GM21619 (cell line): Measurements from ENCODE around the gene A4GALT.
"Not testable (repeated sequence)": the region's sequence is repeated elsewhere in the genome, so short reads cannot be mapped to it uniquely, and the experiment has no call there.

Experiments used
- ATAC-seq: cut with Tn5 transposase; IDR thresholded peaks from one replicate; pipeline ENCODE4 v1.9.1; 2021; ENCODE audit not compliant: unreplicated experiment

A4GALT gene

DNA sequence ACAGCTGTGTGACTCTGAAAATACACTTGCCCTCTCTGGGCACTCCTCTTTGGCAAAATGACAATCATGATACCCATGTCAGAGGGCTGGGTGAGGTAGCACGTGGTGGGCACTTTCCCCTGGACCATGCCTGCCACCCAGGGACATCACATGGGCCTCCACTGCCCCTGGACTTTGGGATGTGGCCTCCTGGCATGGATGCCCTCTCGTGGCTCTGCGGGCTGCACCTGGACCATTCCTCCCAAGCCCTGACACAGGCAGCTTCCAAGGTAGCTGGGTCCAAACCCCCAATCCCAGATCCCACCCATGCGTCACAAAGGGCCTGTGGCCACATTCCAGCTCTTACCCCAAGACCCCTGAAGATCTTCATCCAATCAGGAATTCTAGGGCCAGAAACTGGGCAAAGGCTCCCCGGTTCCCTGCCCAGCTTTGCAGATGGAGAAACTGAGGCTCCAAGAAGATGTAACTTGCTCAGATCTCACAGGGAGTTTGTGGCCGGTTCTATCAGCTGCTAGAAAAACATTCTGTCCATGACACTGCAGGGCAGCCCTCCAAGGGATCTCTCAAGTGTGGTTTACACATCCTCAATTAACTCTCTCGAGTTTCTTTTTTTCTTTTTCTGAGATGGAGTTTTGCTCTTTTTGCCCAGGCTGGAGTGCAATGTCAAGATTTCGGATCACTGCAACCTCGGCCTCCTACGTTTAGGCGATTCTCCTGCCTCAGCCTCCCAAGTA lies 36.0 kb downstream of the A4GALT start:
- ATAC-seq, result no peak

DNA sequence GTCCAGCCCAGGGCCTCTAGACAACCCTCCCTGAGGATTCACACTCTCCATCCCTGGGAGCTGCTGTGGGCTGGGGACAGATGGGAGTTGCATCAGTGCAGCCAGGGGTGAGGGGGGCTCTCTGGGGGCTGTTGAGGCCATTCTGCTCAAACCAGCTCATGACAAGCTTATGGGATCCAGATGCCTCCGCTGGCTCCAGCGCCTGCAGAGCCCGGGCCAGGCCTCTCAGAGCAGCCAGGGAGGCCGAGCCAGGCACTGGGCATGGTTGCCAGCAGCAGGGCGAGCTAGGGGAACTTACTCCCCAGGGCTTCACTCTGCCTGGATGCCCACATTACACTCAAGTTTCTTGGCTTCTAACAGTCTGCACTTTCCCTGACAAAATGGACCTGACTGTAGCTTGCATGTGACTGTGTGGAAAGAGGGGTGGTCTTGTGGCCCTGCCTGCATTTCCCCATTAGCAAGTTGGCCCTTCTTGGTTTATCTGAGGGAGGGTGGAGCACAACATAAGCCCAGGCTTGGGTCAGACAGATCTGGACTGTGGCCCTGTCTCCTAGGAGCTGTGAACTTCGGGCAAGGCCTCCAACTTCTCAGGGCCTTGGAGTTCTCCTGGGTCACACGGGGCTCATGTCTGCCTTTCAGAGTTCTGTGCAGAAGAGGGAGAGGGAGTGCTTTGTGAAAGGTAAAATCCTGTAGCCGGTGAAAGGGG lies 36.9 kb downstream of the A4GALT start:
- ATAC-seq, result no peak

- ATAC-seq, result no peak
Measured at GRCh38 chr22:42682113-42682851, 38.4 kb downstream of the A4GALT start.

DNA sequence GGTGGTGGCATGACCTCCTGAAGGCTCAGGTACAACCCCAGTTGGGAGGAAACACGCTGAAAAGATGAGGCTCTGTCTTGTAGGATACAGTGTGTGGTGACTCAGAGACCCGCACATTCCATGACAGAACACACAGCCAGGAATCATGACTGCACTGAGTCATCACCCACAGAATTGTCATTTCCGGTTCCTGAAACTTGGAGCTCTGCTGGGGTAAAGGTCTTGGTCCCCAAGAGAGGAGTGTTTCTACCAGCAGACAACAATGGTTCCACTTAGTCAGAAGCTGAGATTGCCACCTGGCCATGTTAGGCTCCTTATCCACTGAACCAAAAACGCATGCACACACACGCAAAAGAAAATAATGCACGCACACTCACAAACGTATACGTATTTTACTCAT lies 40.0 kb downstream of the A4GALT start:
- ATAC-seq, result no peak

DNA sequence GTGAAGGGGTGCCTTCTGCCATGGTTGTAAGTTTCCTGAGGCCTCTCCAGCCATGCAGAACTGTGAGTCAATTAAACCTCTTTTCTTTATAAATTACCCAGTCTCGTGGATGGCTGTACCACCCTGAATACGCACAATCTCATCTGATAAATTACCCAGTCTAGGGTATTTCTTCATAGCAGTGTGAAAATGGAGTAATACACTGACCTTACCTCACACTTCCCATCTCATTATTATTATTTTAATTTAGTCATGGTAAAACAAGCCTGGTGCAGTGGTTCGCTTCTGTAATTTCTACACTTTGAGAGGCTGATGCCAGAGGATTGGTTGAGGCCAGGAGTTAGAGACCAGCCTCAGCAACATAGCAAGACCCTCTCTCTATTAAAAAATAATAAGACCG lies 41.0 kb downstream of the A4GALT start:
- no peak for ATAC-seq

DNA sequence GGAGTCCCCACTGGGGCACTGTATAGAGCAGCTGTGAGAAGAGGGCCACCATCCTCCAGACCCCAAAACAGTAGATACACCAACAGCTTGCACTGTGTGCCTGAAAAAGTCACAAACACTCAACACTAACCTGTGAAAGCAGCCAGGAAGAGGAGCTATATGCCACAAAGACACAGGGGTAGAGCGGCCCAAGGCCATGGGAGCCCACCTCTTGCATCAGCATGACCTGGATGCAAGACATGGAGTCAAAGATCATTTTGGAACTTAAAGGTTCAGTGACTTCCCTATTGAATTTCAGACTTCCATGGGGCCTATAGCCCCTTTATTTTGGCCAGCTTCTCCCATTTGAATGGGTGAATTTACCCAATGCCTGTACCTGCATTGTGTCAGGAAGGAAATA lies 41.8 kb downstream of the A4GALT start:
- no peak for ATAC-seq

GRCh38 chr22:42677936-42678335 lies 42.7 kb downstream of the A4GALT start:
- ATAC-seq, result not testable (repeated sequence)

- ATAC-seq, result no peak
Measured at GRCh38 chr22:42676059-42676607, 44.5 kb downstream of the A4GALT start.

DNA sequence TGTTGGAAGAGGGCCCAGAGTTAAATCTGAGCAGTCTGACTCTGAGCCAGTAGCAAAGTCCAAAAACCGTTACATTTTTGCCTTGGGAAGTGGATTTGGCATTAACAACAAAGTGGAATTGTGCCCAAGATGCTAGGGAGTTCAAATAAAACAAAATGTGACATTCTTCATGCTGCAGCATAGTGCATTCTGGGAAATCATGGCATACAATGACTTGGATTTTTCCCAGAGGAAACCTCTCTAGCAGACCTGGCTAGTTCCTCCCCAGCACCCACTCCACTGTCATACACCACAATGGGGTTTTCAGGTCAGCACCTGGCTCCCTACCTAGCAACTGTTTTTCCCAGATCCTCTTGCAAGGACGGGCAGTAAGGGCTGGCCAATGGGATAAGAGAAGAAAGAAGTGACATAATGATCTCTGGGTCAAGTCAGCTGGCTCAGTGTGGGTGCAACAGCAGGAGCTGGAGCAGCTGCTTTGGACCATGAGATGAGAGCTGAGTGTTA lies 46.7 kb downstream of the A4GALT start:
- no peak for ATAC-seq

- not testable (repeated sequence) for ATAC-seq
Measured at GRCh38 chr22:42673071-42673470, 47.6 kb downstream of the A4GALT start.

DNA sequence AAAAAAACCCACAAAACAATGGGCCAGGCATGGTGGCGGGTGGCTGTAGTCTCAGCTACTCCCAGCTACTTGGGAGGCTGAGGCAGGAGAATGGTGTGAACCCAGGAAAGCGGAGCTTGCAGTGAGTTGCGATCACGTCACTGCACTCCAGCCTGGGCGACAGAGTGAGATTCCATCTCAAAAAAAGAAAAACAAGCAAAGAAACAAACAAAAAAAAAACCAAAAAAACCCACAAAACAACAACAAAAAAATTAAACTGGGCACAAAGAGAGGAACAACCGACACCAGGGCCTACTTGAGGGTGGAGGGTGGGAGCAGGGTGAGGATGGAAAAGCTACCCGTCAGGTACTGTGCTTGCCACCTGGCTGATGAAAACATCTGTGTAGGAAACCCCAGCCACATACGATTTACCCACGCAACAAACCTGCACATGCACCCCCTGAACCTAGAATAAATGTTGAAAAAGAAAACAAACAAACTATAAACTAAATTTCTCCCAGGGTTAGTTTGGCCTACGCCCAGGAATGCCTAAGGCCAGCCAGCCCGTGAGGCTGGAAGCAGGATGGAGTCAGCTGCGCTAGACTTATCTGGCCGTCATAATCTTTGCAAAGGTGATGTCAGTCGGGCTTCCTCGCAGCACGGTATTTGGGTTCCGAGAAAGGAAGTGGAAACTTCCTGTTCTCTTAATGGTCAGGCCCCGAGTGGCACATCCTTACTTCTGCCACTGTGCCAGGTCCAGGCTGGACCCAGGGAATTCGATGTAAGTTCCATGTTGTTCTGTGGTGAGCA lies 49.6 kb downstream of the A4GALT start:
- ATAC-seq, result no peak

DNA sequence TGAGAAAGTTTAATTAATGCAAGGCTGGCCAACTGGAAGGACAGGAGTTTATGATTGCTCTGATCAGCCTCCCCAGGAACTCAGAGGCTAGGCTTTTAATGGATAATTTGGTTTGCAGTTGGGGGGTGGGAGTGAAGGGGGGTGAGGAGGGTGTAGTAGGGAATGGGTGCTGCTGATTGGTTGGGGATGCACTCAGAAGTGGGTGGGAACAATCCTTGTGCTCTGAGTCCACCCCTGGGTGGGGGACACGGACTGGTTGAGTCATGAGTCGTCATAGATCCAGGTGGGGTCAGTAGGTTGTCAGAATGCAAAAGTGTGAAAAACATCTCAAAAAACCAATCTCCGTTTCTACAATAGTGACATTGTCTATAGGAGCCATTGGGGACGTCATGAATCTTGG lies 50.6 kb downstream of the A4GALT start:
- no peak for ATAC-seq

GRCh38 chr22:42666393-42666792 lies 54.3 kb downstream of the A4GALT start:
- ATAC-seq, result not testable (repeated sequence)

DNA sequence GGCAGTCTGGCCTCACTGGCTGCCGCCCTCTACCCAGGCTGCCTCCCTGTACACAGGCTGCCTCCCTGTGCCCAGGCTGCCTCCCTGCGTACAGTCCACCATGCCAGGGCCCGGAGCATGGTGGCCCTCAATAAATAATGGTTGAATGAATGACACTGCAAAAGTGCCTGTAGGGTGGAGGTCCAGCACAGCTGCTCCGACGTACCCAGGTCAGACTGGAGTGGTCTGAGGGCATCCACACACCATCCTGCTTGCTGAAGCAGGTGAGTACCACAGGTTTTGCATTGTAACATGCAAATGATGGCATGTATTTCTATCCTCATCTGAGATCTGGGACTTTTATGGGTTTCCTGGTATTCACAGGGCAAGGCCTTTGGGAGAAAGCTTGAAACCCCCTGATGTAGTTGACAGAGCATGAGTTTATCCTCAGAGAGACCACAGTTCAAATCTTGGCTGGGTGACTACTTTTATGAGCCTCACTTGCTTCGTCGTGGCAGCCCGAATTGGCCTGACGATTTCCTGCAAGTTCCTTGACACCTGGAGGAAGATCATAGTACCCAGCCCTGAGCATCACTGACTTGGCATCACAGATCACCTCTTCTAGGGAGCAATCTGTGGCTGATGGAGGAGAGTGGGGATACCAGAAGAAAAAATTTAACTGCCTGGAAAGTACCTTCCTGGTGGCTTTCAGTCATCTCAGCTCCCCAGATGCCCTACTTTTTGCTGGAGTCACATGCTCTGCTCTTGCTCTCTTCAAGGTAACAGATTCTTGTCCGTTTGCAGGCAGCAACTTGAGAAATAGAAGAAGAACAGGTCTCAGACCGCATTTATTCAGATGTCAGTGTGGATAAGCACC lies 55.5 kb downstream of the A4GALT start:
- ATAC-seq, result no peak

- ATAC-seq, result no peak
Measured at GRCh38 chr22:42661985-42662831, 58.5 kb downstream of the A4GALT start.

DNA sequence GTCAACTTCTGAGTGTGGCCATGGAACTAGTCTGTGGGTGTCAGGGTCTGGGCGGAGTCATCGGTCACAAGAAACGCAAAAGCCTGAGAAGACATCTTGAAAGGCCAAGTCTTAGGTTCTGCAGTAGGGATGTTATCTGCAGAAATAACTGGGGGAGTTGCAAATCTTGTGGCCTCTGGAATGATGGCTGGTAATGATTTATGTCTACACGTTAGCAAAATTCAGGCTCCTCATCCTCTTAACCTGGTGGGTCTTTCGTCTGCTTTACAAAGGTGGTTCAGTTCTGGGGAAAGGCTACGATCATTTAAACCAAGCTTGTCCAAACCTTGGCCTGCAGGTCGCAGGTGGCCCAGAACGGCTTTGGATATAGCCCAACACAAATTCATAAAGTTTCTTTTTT lies 64.1 kb downstream of the A4GALT start:
- ATAC-seq, result no peak

DNA sequence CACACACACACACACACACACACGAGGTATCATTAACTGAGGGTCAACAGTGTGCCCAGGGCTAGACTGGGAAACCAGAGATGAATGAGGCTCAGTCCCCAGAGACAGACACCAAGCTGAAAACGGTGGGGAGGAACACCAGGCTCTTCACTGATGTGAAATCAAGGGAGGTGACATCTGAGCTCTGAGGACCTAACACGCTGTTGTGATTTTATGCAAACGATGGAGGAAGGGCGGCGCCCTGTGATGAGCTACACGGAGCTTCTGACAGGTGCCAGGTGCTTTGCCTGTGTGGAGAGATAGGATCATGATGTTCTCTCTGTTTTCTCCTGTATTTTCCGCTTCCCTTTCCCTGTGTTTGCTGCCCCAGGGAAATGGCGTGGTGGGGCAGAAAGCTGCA lies 65.0 kb downstream of the A4GALT start:
- ATAC-seq, result peak; percentile 70

DNA sequence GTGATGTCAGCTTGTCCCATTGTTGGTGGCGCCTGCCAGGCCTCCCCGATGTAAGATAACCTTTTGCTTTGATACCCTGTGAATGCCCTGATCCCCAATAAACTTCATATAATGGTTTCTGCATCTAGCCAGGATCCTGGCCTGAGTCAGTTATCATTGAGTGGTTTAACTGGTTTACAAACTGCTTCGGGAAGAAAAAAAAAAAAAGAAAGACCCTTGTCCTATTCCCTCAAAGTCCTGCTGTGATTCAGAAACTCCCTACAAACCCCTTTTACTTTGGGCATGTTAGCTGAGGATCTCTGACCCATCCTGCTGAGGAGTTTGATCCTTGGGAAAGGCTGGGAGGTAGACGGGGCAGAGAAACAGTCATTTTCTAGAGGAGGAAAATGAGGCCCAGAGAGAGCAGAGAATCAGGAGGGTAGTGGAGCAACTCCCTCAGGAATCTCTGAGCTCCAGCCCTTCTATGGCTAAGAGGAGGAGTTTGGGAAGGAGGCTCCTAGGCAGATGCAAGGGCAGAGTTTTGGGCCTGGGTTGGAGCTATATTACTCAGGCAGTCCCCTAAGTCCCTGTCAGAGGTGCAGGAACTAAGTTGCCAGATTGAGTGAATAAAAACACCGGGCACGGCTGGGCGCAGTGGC lies 66.1 kb downstream of the A4GALT start:
- ATAC-seq, result no peak
